PC-3 (cell line): ENCODE measurements around the gene NDUFA13. TPM values are rescaled to one million over a fixed set of nuclear protein-coding genes. Genes with fewer than 3 reads are reported as not detected.

Experiments
- ATAC-seq: fragments of 200-7000 bp; cut with Tn5 transposase; 2 replicates; pipeline ENCODE4 v1.9.1; 2020; ENCODE audit warnings: mild to moderate bottlenecking, moderate library complexity
- BruUV-seq: library from RNA; stranded (reverse); fragments of 400-500 nt; replicated peaks from 2 replicates; lab custom pipeline; 2021; lab: Mats Ljungman, UMichigan
- CTCF ChIA-PET: fragments of 300-600 bp; sonication (Branson Sonifier 250); formaldehyde crosslinking; loops from one replicate; lab custom pipeline; 2022; ENCODE audit warnings: antibody characterized with exemption; lab: Charles Lee
- POLR2A ChIA-PET: fragments of 300-600 bp; sonication (Branson Sonifier 250); formaldehyde crosslinking; loops from one replicate; lab custom pipeline; 2022; ENCODE audit warnings: antibody characterized with exemption; ENCODE audit not compliant: unreplicated experiment; lab: Charles Lee
- DNase-seq: peaks from one replicate; pipeline ENCODE4 v3.0.0-alpha.2; 2015
- H2AFZ ChIP-seq: fragments of 300-600 bp; sonication (generic); 2 replicates; pipeline ENCODE4 v1.6.0; 2016; ENCODE audit warnings: antibody characterized with exemption, low read length
- H3F3A ChIP-seq: fragments of 300-600 bp; sonication (generic); one replicate; pipeline ENCODE4 v1.6.0; 2017; ENCODE audit warnings: antibody characterized with exemption, low read length, control low read depth, mild to moderate bottlenecking; ENCODE audit not compliant: unreplicated experiment
- H3K27ac ChIP-seq: fragments of 300-600 bp; sonication (generic); 2 replicates; pipeline ENCODE4 v1.5.1; 2016; ENCODE audit warnings: mild to moderate bottlenecking, low read length
- H3K27me3 ChIP-seq: fragments of 300-600 bp; sonication (generic); 2 replicates; pipeline ENCODE4 v1.6.1; 2016; ENCODE audit warnings: low read length, mixed read lengths
- H3K36me3 ChIP-seq: fragments of 300-600 bp; sonication (generic); 2 replicates; pipeline ENCODE4 v1.6.1; 2016; ENCODE audit warnings: low read depth, mixed run types, low read length, mixed read lengths
- H3K4me1 ChIP-seq: fragments of 300-600 bp; sonication (generic); 2 replicates; pipeline ENCODE4 v1.5.1; 2016; ENCODE audit warnings: low read length; ENCODE audit not compliant: insufficient read depth
- H3K4me2 ChIP-seq: fragments of 300-600 bp; sonication (generic); 2 replicates; pipeline ENCODE4 v1.6.0; 2016; ENCODE audit warnings: low read length
- H3K4me3 ChIP-seq: fragments of 300-600 bp; sonication (generic); 2 replicates; pipeline ENCODE4 v1.5.1; 2016; ENCODE audit warnings: mild to moderate bottlenecking, low read length, mixed read lengths
- H3K79me2 ChIP-seq: fragments of 300-600 bp; sonication (generic); 2 replicates; pipeline ENCODE4 v1.6.1; 2017; ENCODE audit warnings: low read length, mixed read lengths
- H3K9ac ChIP-seq: fragments of 300-600 bp; sonication (generic); 2 replicates; pipeline ENCODE4 v1.6.0; 2016; ENCODE audit warnings: mild to moderate bottlenecking, low read length
- H3K9me2 ChIP-seq: fragments of 300-600 bp; sonication (generic); replicated peaks from 2 replicates; pipeline ENCODE4 v1.6.1; 2016; ENCODE audit warnings: mixed run types, low read length, mixed read lengths
- H3K9me3 ChIP-seq: fragments of 300-600 bp; sonication (generic); 2 replicates; pipeline ENCODE4 v1.6.1; 2016; ENCODE audit warnings: low read length, mixed read lengths
- H4K20me1 ChIP-seq: fragments of 300-600 bp; sonication (generic); 2 replicates; pipeline ENCODE4 v1.6.1; 2016; ENCODE audit warnings: low read length, mixed read lengths
- EZH2 ChIP-seq: fragments of 300-600 bp; sonication (generic); IDR thresholded peaks from one replicate; pipeline ENCODE4 v1.6.1; 2017; ENCODE audit warnings: antibody characterized with exemption, mild to moderate bottlenecking, low read length; ENCODE audit not compliant: unreplicated experiment
- EZH2phosphoT487 ChIP-seq: fragments of 300-600 bp; sonication (generic); IDR thresholded peaks from 2 replicates; pipeline ENCODE4 v1.6.1; 2018; ENCODE audit warnings: mild to moderate bottlenecking, antibody characterized with exemption, low read length, borderline replicate concordance
- intact Hi-C: fragments of 100-400 bp; cut with micrococcal nuclease; formaldehyde crosslinking; loops from 2 replicates; pipeline ENCODE4 v1.9.0; 2023
- total RNA-seq: library from RNA; depleted of rRNA; stranded (reverse); fragments of >200 nt; gene quantifications from 2 replicates; pipeline ENCODE4 v1.2.3, GENCODE V29; 2014
- TF ChIP-seq, protein P1 (sequence below): fragments of 300-600 bp; sonication (generic); conservative IDR thresholded peaks from 2 replicates; pipeline ENCODE4 v1.5.1; 2017; ENCODE audit warnings: antibody characterized with exemption, low read depth, mild to moderate bottlenecking, low read length

Gene NDUFA13
- total RNA-seq, 1 experiment from 2014 or later = 481 TPM

DNA sequence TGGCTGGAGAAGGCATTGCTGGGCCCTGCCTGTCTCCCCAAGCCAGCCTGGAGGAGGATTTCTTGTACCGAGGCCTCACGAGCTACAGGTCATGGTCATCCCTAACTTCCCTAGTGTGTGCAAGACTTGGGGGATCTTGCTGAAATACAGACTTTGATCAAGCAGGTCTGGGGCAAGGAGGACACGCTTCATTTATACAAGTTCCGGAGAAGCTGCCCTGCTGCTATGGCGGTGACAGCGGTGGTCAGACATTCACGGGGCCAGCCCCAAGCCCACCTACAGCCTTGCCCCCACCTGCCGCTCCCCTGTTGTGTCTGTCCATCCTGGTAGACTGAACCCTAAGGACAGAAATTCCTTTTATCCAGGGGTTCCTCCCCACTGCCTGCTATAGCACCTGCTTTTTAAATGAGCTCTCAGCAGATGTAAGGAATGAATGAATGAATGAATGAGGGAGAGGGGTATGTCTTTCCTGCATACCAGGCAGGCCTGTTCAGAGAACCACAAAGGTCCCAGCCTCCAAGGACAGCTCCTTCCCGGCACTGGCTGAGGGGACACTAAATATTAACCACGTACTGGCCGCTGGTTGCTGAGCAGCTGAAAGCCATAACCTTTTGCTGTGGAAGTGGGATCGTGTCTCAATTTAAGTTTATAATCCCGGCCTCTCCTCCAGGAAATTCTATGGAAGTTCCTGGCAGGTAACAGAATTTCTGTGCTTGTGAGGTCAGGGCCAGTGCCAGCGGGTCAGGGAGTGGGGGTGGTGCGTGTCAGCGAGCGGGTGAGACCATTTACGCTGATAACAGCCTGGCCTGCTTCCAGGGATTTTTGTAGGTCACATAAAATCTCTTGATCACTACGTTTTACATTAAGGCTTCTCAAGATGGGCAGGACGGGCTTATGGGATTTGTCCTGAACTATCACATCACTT, 27.8 kb upstream of the NDUFA13 start:
- no peak for ATAC-seq
- no peak for DNase-seq
- CTCF ChIA-PET = no interaction called here
- Histone ChIP-seq H2AFZ (no peak overlapping the region), H3K4me1 (peaks cover 22% of the 10 kb centered on the region), H3K79me2 (peaks cover 37% of the 10 kb centered on the region), H3F3A (no peaks in the 10 kb centered on the region), H3K4me3 (no peak overlapping the region), H3K27ac (peak overlapping the region; percentile 76), H3K9ac (peak overlapping the region; percentile 47), H3K9me3 (no peaks in the 10 kb centered on the region), H3K27me3 (no peaks in the 10 kb centered on the region), H4K20me1 (no peaks in the 10 kb centered on the region), H3K9me2 (no peaks in the 10 kb centered on the region), H3K4me2 (no peak overlapping the region), H3K36me3 (peaks cover 13% of the 10 kb centered on the region)
- POLR2A ChIA-PET = interaction anchor here (0.6 to 0.7 kb wide), 2 partner anchors 36 to 166 kb away, joined by 3 read pairs; no protein-coding TSS in a partner anchor
- intact Hi-C loops = loop anchor here (2.0 kb wide), 1 partner anchor 81 kb away; no protein-coding TSS in a partner anchor
- no TSS peak for BruUV-seq
- no peak for TF ChIP-seq EZH2
- no peak for TF ChIP-seq EZH2phosphoT487
- TF ChIP-seq, protein P1, sequence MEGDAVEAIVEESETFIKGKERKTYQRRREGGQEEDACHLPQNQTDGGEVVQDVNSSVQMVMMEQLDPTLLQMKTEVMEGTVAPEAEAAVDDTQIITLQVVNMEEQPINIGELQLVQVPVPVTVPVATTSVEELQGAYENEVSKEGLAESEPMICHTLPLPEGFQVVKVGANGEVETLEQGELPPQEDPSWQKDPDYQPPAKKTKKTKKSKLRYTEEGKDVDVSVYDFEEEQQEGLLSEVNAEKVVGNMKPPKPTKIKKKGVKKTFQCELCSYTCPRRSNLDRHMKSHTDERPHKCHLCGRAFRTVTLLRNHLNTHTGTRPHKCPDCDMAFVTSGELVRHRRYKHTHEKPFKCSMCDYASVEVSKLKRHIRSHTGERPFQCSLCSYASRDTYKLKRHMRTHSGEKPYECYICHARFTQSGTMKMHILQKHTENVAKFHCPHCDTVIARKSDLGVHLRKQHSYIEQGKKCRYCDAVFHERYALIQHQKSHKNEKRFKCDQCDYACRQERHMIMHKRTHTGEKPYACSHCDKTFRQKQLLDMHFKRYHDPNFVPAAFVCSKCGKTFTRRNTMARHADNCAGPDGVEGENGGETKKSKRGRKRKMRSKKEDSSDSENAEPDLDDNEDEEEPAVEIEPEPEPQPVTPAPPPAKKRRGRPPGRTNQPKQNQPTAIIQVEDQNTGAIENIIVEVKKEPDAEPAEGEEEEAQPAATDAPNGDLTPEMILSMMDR = no peak

DNA sequence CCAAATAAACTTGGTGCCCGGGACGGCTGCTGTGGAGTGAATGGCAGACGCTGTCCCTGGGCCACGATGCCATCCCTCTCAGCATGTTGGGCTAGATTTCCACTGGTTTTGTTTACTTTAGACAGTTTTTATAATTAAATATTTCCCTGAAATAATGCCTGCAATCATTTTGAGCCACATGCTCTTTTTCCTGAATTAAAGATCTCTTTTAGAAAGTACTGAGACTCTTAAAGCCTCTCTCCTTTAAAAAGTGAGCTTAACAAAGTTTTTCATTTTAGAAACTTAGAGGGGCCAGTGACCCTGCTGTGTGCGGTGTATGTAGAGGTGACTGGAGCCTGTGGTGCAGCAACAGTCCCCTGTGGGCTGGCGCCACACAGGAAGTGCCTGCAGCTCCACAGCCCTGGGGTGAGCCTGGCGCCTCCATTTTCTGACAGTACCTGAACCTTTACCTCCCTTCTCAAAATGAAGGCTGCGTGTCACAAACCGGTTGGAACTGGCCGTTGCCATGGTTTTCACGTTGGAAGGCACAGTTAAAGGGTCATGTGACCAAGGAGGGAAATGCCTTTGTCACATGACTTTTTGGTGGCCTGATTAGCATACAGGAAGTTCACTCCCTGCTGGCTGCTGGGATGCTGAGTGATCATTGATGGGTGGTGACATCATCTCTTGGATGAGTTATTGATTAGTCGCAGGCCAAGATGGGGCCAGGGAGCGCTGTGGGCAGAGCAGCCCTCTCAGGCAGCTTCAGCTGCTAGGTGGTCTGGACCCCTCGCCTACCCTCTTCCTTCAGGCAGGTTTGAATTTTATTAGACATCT, 26.9 kb upstream of the NDUFA13 start:
- peak; percentile 45 for ATAC-seq
- no peaks in the 10 kb centered on the region for H4K20me1 ChIP-seq
- H3K4me1 ChIP-seq = peaks cover 22% of the 10 kb centered on the region
- TSS peak; percentile 33 for BruUV-seq
- TF ChIP-seq EZH2 (no peak), EZH2phosphoT487 (no peak)
- TF ChIP-seq, protein P1 = no peak
- peaks cover 18% of the 10 kb centered on the region for H3K36me3 ChIP-seq
- intact Hi-C loops = loop anchor here (2.0 kb wide), 1 partner anchor 82 kb away; no protein-coding TSS in a partner anchor
- H2AFZ ChIP-seq = peak overlapping the region; percentile 23; the same call in 1 of the 2 replicates
- no peak overlapping the region for H3K4me3 ChIP-seq
- H3K9me3 ChIP-seq = no peaks in the 10 kb centered on the region
- H3K27ac ChIP-seq = peak overlapping the region; percentile 76
- H3K4me2 ChIP-seq = peak overlapping the region; percentile 13; the same call in 1 of the 2 replicates
- H3K9ac ChIP-seq = peak overlapping the region; percentile 47
- POLR2A ChIA-PET = interaction anchor here (0.5 to 0.7 kb wide), 2 partner anchors 112 to 167 kb away, joined by 3 read pairs; no protein-coding TSS in a partner anchor
- H3K9me2 ChIP-seq = no peaks in the 10 kb centered on the region
- DNase-seq = peak; percentile 72
- CTCF ChIA-PET = interaction anchor here (0.6 kb wide), 1 partner anchor 45 kb away, joined by 3 read pairs; no protein-coding TSS in a partner anchor
- peaks cover 34% of the 10 kb centered on the region for H3K79me2 ChIP-seq
- no peaks in the 10 kb centered on the region for H3K27me3 ChIP-seq
- no peaks in the 10 kb centered on the region for H3F3A ChIP-seq
